ENCODE measurements around the gene ZBTB16. TPM values are rescaled to one million over a fixed set of nuclear protein-coding genes. Genes with fewer than 3 reads are reported as not detected.

Gene ZBTB16
- total RNA-seq, 1 experiment from 2014 or later = 0.21 TPM

DNA sequence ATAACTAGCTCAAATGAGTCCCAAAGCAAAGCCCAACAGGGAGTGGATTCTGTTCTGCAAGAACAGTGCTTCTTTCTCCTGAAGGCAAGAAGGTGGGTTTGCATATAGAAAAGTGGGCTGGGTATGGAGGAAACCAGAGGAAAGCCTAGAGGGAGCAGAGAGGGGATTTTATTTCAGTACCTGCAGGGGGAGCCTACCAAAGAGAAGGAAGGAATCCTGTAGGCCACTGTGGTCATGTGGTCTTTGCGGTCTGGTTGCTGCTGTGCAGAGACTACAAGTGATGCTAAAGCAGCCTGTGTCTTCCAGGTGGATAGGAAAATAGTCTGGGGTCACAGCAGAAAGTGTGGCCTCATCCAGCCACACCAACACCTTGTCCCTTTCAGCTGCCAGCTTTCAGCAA lies 33.2 kb upstream of the ZBTB16 start:
- ATAC-seq (no peak), DNase-seq (ENCODE audit: low read depth, low spot score) (no peak)
- CTCF ChIA-PET = no interaction called here
- in situ Hi-C loops (cut with HindIII; ENCODE audit: low pct_unique_long_range_greater_than_20kb, low sequenced_read_pairs) (no loop called here), intact Hi-C loops (cut with micrococcal nuclease; ENCODE audit: unreplicated experiment) (no loop called here)
- Histone ChIP-seq H3K27me3 (ENCODE audit: control insufficient read depth, insufficient read depth, low read length) (peaks cover 27% of the 10 kb centered on the region), H3K4me1 (ENCODE audit: control insufficient read depth, insufficient read depth, low read length) (no peaks in the 10 kb centered on the region), H3K27ac (ENCODE audit: low read length) (no peak overlapping the region), H3K36me3 (ENCODE audit: control insufficient read depth, insufficient read depth, low read length) (no peaks in the 10 kb centered on the region), H3K4me3 (ENCODE audit: low read depth in 2 of 2, low read length in 2 of 2) (no peak overlapping the region), H3K9me3 (ENCODE audit: control insufficient read depth, insufficient read depth, low read depth, low read length) (no peaks in the 10 kb centered on the region)
- POLR2A ChIA-PET = no interaction called here
- no TSS peak for BruUV-seq (replicated peaks)
- TF ChIP-seq SIN3A (IDR thresholded peaks at IDR 0.05; ENCODE audit: borderline replicate concordance, insufficient read depth, low read depth, low read length) = no peak
- no peak for TF ChIP-seq POLR2AphosphoS5 (IDR thresholded peaks at IDR 0.05; ENCODE audit: low read depth, low read length)
- TF ChIP-seq TCF7L2 (IDR thresholded peaks at IDR 0.05; ENCODE audit: low read depth, low read length) = no peak
- TF ChIP-seq, protein P1, sequence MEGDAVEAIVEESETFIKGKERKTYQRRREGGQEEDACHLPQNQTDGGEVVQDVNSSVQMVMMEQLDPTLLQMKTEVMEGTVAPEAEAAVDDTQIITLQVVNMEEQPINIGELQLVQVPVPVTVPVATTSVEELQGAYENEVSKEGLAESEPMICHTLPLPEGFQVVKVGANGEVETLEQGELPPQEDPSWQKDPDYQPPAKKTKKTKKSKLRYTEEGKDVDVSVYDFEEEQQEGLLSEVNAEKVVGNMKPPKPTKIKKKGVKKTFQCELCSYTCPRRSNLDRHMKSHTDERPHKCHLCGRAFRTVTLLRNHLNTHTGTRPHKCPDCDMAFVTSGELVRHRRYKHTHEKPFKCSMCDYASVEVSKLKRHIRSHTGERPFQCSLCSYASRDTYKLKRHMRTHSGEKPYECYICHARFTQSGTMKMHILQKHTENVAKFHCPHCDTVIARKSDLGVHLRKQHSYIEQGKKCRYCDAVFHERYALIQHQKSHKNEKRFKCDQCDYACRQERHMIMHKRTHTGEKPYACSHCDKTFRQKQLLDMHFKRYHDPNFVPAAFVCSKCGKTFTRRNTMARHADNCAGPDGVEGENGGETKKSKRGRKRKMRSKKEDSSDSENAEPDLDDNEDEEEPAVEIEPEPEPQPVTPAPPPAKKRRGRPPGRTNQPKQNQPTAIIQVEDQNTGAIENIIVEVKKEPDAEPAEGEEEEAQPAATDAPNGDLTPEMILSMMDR (IDR thresholded peaks at IDR 0.05) = no peak; the same call in 1 of the 2 replicates
- no peak for TF ChIP-seq REST (IDR thresholded peaks at IDR 0.05; ENCODE audit: insufficient read depth in 1 of 2, low read depth in 2 of 2, low read length in 1 of 2)

- BruUV-seq (replicated peaks) = no TSS peak
- in situ Hi-C loops (cut with HindIII; ENCODE audit: low pct_unique_long_range_greater_than_20kb, low sequenced_read_pairs) (no loop called here), intact Hi-C loops (cut with micrococcal nuclease; ENCODE audit: unreplicated experiment) (no loop called here)
- ATAC-seq (no peak), DNase-seq (ENCODE audit: low read depth, low spot score) (no peak)
- H3K36me3 ChIP-seq (ENCODE audit: control insufficient read depth, insufficient read depth, low read length) = no peaks in the 10 kb centered on the region
- POLR2A ChIA-PET = no interaction called here
- CTCF ChIA-PET = interaction anchor here (0.6 to 1.7 kb wide), 3 partner anchors 201 to 235 kb away, joined by 3 to 4 read pairs (median 3); no protein-coding TSS in a partner anchor
- no peak overlapping the region for H3K4me3 ChIP-seq (ENCODE audit: low read depth in 2 of 2, low read length in 2 of 2)
- TF ChIP-seq POLR2AphosphoS5 (IDR thresholded peaks at IDR 0.05; ENCODE audit: low read depth, low read length) = no peak
- TF ChIP-seq, protein P1 (IDR thresholded peaks at IDR 0.05) = no peak
- no peak for TF ChIP-seq REST (IDR thresholded peaks at IDR 0.05; ENCODE audit: insufficient read depth in 1 of 2, low read depth in 2 of 2, low read length in 1 of 2)
- TF ChIP-seq SIN3A (IDR thresholded peaks at IDR 0.05; ENCODE audit: borderline replicate concordance, insufficient read depth, low read depth, low read length) = no peak
- no peak for TF ChIP-seq TCF7L2 (IDR thresholded peaks at IDR 0.05; ENCODE audit: low read depth, low read length)
- H3K27ac ChIP-seq (ENCODE audit: low read length) = no peak overlapping the region
- H3K27me3 ChIP-seq (ENCODE audit: control insufficient read depth, insufficient read depth, low read length) = peaks cover 30% of the 10 kb centered on the region
- no peaks in the 10 kb centered on the region for H3K9me3 ChIP-seq (ENCODE audit: control insufficient read depth, insufficient read depth, low read depth, low read length)
- no peaks in the 10 kb centered on the region for H3K4me1 ChIP-seq (ENCODE audit: control insufficient read depth, insufficient read depth, low read length)
These were observed 32.1 kb upstream of the ZBTB16 start for GRCh38 chr11:114027391-114027790.

Measured in Panc1 (cell line).